Endothelial cell of umbilical vein (primary cell): Measurements from ENCODE around the gene GDF2. TPM values are rescaled to one million over a fixed set of nuclear protein-coding genes. Genes with fewer than 3 reads are reported as not detected.

ENCODE experiments used
- BruUV-seq: library from RNA; stranded (reverse); fragments of 400-500 nt; replicated peaks from 2 replicates; lab custom pipeline; 2021; lab: Mats Ljungman, UMichigan
- CTCF ChIA-PET: fragments of 300-600, 350-600 bp; sonication (Branson Sonifier 250); formaldehyde crosslinking; loops from one replicate; lab custom pipeline; 2021; ENCODE audit warnings: antibody characterized with exemption, inconsistent platforms; lab: Charles Lee
- POLR2A ChIA-PET: fragments of 300-600, 350-600 bp; sonication (Branson Sonifier 250); formaldehyde crosslinking; loops from one replicate; lab custom pipeline; 2021; ENCODE audit warnings: antibody characterized with exemption, inconsistent platforms; lab: Charles Lee
- DNase-seq: peaks from one replicate; pipeline ENCODE4 v3.0.0-alpha.2; 2011; ENCODE audit warnings: low read depth, low spot score
- FAIRE-seq: peaks from 2 replicates; lab custom pipeline; 2011; peaks lifted over from hg19 to GRCh38; lab: Jason Lieb, UNC
- H2AFZ ChIP-seq: 2 replicates; pipeline ENCODE4 v1.6.0; 2012; ENCODE audit warnings: low read depth, low read length, control low read depth, inconsistent platforms
- H3K27ac ChIP-seq: 2 replicates; pipeline ENCODE4 v1.5.1; 2011; ENCODE audit warnings: low read depth, mild to moderate bottlenecking, control low read depth, low read length, moderate library complexity; ENCODE audit not compliant: insufficient read depth
- H3K27me3 ChIP-seq, 2 experiments: 2 replicates each; pipeline versions ENCODE4 v1.6.0 to v1.6.1; 2011; ENCODE audit warnings: low read length in 2 of 2, mixed read lengths in 1 of 2; ENCODE audit not compliant: control insufficient read depth in 2 of 2, insufficient read depth in 2 of 2
- H3K36me3 ChIP-seq, 2 experiments: 2 replicates in 1 of 2; 3 replicates in 1 of 2; pipeline ENCODE4 v1.5.1; 2011; ENCODE audit warnings: low read length in 2 of 2, mild to moderate bottlenecking in 1 of 2, moderate library complexity in 1 of 2; ENCODE audit not compliant: control insufficient read depth in 2 of 2, insufficient read depth in 2 of 2; ENCODE audit errors: extremely low read depth in 1 of 2
- H3K4me1 ChIP-seq: 3 replicates; pipeline ENCODE4 v1.5.1; 2011; ENCODE audit warnings: mild to moderate bottlenecking, low read length; ENCODE audit not compliant: control insufficient read depth, insufficient read depth; ENCODE audit errors: extremely low read depth
- H3K4me2 ChIP-seq: 2 replicates; pipeline ENCODE4 v1.6.1; 2011; ENCODE audit warnings: low read length, control low read depth, mixed read lengths; ENCODE audit not compliant: insufficient read depth
- H3K4me3 ChIP-seq, 3 experiments: fragments of 200-600 bp in 1 of 3; sonication (generic), shearing (Covaris generic) in 1 of 3; replicated peaks in 1 of 3; 2 replicates each; pipeline ENCODE4 v1.5.1; 2011 to 2016; ENCODE audit warnings: control low read depth in 3 of 3, low read length in 3 of 3, mild to moderate bottlenecking in 2 of 3, inconsistent platforms in 1 of 3, low read depth in 1 of 3, moderate library complexity in 1 of 3; ENCODE audit not compliant: insufficient read depth in 1 of 3
- H3K79me2 ChIP-seq: 2 replicates; pipeline ENCODE4 v1.6.0; 2012; ENCODE audit warnings: low read length, inconsistent platforms; ENCODE audit not compliant: control insufficient read depth, insufficient read depth
- H3K9ac ChIP-seq: replicated peaks from 2 replicates; pipeline ENCODE3; 2011; ENCODE audit warnings: low read length, control low read depth; ENCODE audit not compliant: insufficient read depth; ENCODE audit errors: extremely low read depth
- H3K9me1 ChIP-seq: replicated peaks from 3 replicates; pipeline ENCODE4 v1.6.0; 2011; ENCODE audit warnings: mild to moderate bottlenecking, low read length; ENCODE audit not compliant: control insufficient read depth, insufficient read depth; ENCODE audit errors: extremely low read depth
- H3K9me3 ChIP-seq: replicated peaks from 2 replicates; pipeline ENCODE4 v1.5.1; 2012; ENCODE audit warnings: low read length, inconsistent platforms; ENCODE audit not compliant: control insufficient read depth, insufficient read depth
- H4K20me1 ChIP-seq: replicated peaks from 2 replicates; pipeline ENCODE3; 2011; ENCODE audit warnings: mild to moderate bottlenecking, low read length; ENCODE audit not compliant: control insufficient read depth, insufficient read depth; ENCODE audit errors: extremely low read depth
- CTCF ChIP-seq, 2 donors: IDR thresholded peaks; 1 replicate in 1 of 2; 2 replicates in 1 of 2; pipeline ENCODE4 v1.5.1; 2011; ENCODE audit warnings: low read length in 2 of 2, mild to moderate bottlenecking in 2 of 2, moderate library complexity in 2 of 2, control low read depth in 1 of 2, inconsistent platforms in 1 of 2, low read depth in 1 of 2; ENCODE audit not compliant: insufficient read depth in 1 of 2; ENCODE audit errors: extremely low read depth in 1 of 2
- EZH2 ChIP-seq: IDR thresholded peaks from 2 replicates; pipeline ENCODE4 v1.6.1; 2012; ENCODE audit warnings: borderline replicate concordance, low read depth, mild to moderate bottlenecking, moderate library complexity, low read length, inconsistent platforms; ENCODE audit not compliant: severe bottlenecking
- FOS ChIP-seq: IDR thresholded peaks from 2 replicates; pipeline ENCODE4 v1.6.1; 2011; ENCODE audit warnings: mild to moderate bottlenecking, low read length, moderate library complexity, borderline replicate concordance; ENCODE audit not compliant: insufficient read depth
- GATA2 ChIP-seq: IDR thresholded peaks from 2 replicates; pipeline ENCODE4 v1.7.0; 2011; ENCODE audit warnings: low read depth, mild to moderate bottlenecking, moderate library complexity, mixed read lengths, low read length; ENCODE audit not compliant: insufficient read length, insufficient read depth
- JUN ChIP-seq: IDR thresholded peaks from 2 replicates; pipeline ENCODE4 v1.6.1; 2011; ENCODE audit warnings: borderline replicate concordance, low read depth; ENCODE audit not compliant: insufficient read length, insufficient read depth
- MAX ChIP-seq: IDR thresholded peaks from 2 replicates; pipeline ENCODE4 v1.6.1; 2011; ENCODE audit not compliant: insufficient read depth, insufficient read length
- MYC ChIP-seq: IDR thresholded peaks from one replicate; pipeline ENCODE4 v1.6.1; 2011; ENCODE audit warnings: mild to moderate bottlenecking, low read depth, low read length
- POLR2A ChIP-seq: IDR thresholded peaks from 2 replicates; pipeline ENCODE4 v1.6.1; 2012; ENCODE audit warnings: low read depth, mild to moderate bottlenecking, control low read depth, low read length
- POLR2AphosphoS5 ChIP-seq: IDR thresholded peaks from 2 replicates; pipeline ENCODE4 v1.6.1; 2012; ENCODE audit warnings: low read depth, mild to moderate bottlenecking, control low read depth, low read length, moderate library complexity; ENCODE audit not compliant: insufficient read depth
- dilution Hi-C: fragments of 300-500 bp; cut with MboI; formaldehyde crosslinking; loops from one replicate; pipeline ENCODE4 v1.15.0; 2019; ENCODE audit warnings: low sequenced_read_pairs; ENCODE audit not compliant: extremely low pct_ligation_motif_present
- intact Hi-C: fragments of 100-400 bp; cut with micrococcal nuclease; formaldehyde crosslinking; loops from one replicate; pipeline ENCODE4 v1.10.0; 2022
- polyA plus RNA-seq, 4 experiments: library from polyadenylated mRNA; depleted of rRNA in 3 of 4; stranded (reverse) in 3 of 4; unstranded in 1 of 4; fragments of >200 nt; gene quantifications; 2 replicates each; pipeline versions ENCODE4 v1.2.1 to v1.2.3, GENCODE V29; 2011 to 2012; ENCODE audit warnings: missing spikeins in 1 of 4
- total RNA-seq: library from RNA; stranded (reverse); gene quantifications from 2 replicates; pipeline ENCODE4 v1.2.3, GENCODE V29; 2021

Gene GDF2
- total and polyA plus RNA-seq, 2 donors (not counting 3 experiments of a cell fraction or from before 2014, with no cell fraction given): not detected

- intact Hi-C loops: no loop called here
- Histone ChIP-seq H3K36me3 (no peaks in the 10 kb centered on the region), H4K20me1 (no peaks in the 10 kb centered on the region), H3K9me1 (no peaks in the 10 kb centered on the region), H3K27me3 (peaks cover 0 to 2% of the 10 kb centered on the region in 2 experiments), H3K27ac (no peak overlapping the region), H2AFZ (no peak overlapping the region), H3K9me3 (no peaks in the 10 kb centered on the region), H3K4me2 (no peak overlapping the region), H3K9ac (no peak overlapping the region), H3K4me3 (no peak overlapping the region), H3K4me1 (no peaks in the 10 kb centered on the region), H3K79me2 (no peaks in the 10 kb centered on the region)
- CTCF ChIA-PET: interaction anchor here (0.8 kb wide), 1 partner anchor 260 kb away, joined by 5 read pairs; no protein-coding TSS in a partner anchor
- POLR2A ChIA-PET: no interaction called here
- no peak for FAIRE-seq
- no peak for TF ChIP-seq MYC
- TF ChIP-seq GATA2: no peak
- no peak for TF ChIP-seq POLR2A
- TF ChIP-seq FOS: no peak
- no peak for TF ChIP-seq POLR2AphosphoS5
- TF ChIP-seq CTCF (IDR thresholded peaks at IDR 0.05; ENCODE audit: extremely low read depth in 1 of 2, insufficient read depth in 1 of 2, low read depth in 1 of 2, low read length in 2 of 2): no peak
- no peak for TF ChIP-seq JUN
- TF ChIP-seq MAX: no peak
- no peak for TF ChIP-seq EZH2
- no TSS peak for BruUV-seq
- dilution Hi-C loops: no loop called here
- DNase-seq: no peak
Measured at GRCh38 chr10:47307381-47307780, 14.9 kb upstream of the GDF2 start.
